Right atrium auricular region (tissue), 2 donors: ENCODE results near the gene ZFYVE28. TPM values are rescaled to one million over a fixed set of nuclear protein-coding genes. Genes with fewer than 3 reads are reported as not detected.

Experiments used
- DNase-seq: peaks from one replicate; pipeline ENCODE4 v3.0.0-alpha.2; 2019; ENCODE audit warnings: low spot score
- H3K27ac ChIP-seq, 2 donors: fragments of 200-600 bp; sonication (generic); 1 replicate in 1 of 2; 2 replicates in 1 of 2; pipeline ENCODE4 v1.5.1; 2016 to 2019
- H3K27me3 ChIP-seq, 2 donors: fragments of 200-600 bp; sonication (generic); one replicate each; pipeline versions ENCODE4 v1.5.1 to v1.6.0; 2017 to 2019
- H3K36me3 ChIP-seq: fragments of 200-600 bp; sonication (generic); one replicate; pipeline ENCODE4 v1.5.1; 2016
- H3K4me1 ChIP-seq, 2 donors: fragments of 200-600 bp; sonication (generic); one replicate each; pipeline versions ENCODE4 v1.5.1 to v1.6.0; 2017 to 2019
- H3K4me3 ChIP-seq, 2 donors: fragments of 200-600 bp; sonication (generic); 1 replicate in 1 of 2; 2 replicates in 1 of 2; pipeline ENCODE4 v1.5.1; 2017 to 2019; ENCODE audit warnings: mild to moderate bottlenecking in 1 of 2, moderate library complexity in 1 of 2
- H3K9me3 ChIP-seq, 2 donors: fragments of 200-600 bp; sonication (generic); one replicate each; pipeline ENCODE4 v1.5.1; 2019
- CTCF ChIP-seq, 2 donors: fragments of 200-600 bp; sonication (generic); IDR thresholded peaks; one replicate each; pipeline ENCODE4 v1.5.1; 2019; ENCODE audit warnings: antibody characterized with exemption in 2 of 2
- total RNA-seq, 2 donors: library from RNA; depleted of rRNA; stranded (reverse); fragments of >200 nt; gene quantifications; one replicate each; pipeline ENCODE4 v1.1.0, GENCODE V29; 2016

The ZFYVE28 gene
- total RNA-seq, 2 donors from 2014 or later = 3.4 to 6.0 TPM

DNA sequence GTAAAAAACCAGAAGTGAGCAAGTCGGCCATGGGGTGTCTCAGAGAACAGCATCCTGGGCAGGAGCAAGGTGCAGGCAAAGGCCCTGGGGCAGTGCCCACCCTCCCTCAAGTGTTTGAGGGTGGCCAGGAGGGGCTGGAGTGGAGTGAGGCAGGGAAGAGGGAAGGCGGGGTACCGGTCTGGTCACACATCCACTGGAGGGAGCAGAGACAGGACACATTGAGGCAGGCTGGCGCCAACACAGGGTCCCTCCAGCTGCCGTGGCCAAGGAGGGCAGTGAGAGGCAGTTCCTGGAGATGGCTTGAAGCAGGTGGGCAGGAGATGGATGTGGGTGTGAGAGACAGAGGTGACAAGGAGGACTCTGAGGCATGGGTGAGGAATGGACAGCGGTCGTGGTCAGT lies 30.1 kb upstream of the ZFYVE28 start:
- H3K27me3 ChIP-seq = no peaks in the 10 kb centered on the region
- no peak overlapping the region for H3K4me3 ChIP-seq
- no peaks in the 10 kb centered on the region for H3K9me3 ChIP-seq
- no peak for TF ChIP-seq CTCF (IDR thresholded peaks at IDR 0.05)
- H3K36me3 ChIP-seq = no peaks in the 10 kb centered on the region
- DNase-seq = no peak
- no peaks in the 10 kb centered on the region for H3K4me1 ChIP-seq
- no peak overlapping the region for H3K27ac ChIP-seq

DNA sequence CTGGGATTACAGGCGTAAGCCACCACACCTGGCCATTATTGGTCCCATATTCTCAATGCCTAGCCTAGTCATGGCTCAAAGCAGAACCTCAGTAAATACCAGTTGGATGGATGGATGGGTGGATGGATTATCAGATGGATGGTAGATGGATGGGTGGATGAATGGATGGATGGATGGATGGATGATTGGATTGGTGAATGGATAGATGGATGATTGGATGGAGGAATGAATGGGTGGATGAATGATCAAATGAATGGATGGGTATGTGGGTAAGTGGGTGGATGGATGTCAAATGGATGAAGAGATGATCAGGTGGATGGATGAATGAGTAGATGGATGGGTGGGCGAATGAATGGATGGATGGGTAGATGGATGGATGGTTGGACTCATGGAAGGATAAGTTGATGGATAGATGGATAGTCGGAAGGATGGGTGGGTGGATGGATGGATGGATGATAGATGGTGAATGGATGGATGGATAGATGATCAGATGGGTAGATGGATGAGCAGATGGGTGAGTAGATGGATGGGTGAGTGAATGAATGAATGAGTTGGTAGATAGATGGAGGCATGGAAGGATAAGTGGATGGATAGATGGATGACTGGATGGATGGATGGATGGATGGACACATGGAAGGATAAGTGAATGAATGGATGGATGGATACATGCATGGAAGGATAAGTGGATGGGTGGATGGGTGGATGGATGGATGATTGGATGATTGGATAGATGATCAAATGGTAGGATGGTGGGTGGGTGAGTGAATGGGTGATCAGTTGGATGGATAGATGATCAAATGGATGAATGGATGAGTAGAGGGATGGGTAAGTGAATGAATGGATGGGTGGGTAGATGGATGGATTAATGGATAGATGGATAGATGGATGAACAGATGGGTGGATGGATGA lies 28.5 kb upstream of the ZFYVE28 start:
- Histone ChIP-seq H3K27ac (no peak overlapping the region), H3K4me3 (no peak overlapping the region), H3K9me3 (no peaks in the 10 kb centered on the region), H3K4me1 (no peaks in the 10 kb centered on the region), H3K36me3 (no peaks in the 10 kb centered on the region), H3K27me3 (no peaks in the 10 kb centered on the region)
- no peak for TF ChIP-seq CTCF (IDR thresholded peaks at IDR 0.05)
- DNase-seq = no peak

GRCh38 chr4:2445571-2445970 lies 27.1 kb upstream of the ZFYVE28 start:
- H3K9me3 ChIP-seq = no peaks in the 10 kb centered on the region
- no peak overlapping the region for H3K27ac ChIP-seq
- no peak for DNase-seq

GRCh38 chr4:2445130-2445529 lies 26.7 kb upstream of the ZFYVE28 start:
- no peak overlapping the region for H3K27ac ChIP-seq
- H3K4me3 ChIP-seq = no peak overlapping the region
- TF ChIP-seq CTCF (IDR thresholded peaks at IDR 0.05) = no peak
- no peaks in the 10 kb centered on the region for H3K9me3 ChIP-seq
- no peaks in the 10 kb centered on the region for H3K4me1 ChIP-seq
- no peak for DNase-seq
- H3K36me3 ChIP-seq = no peaks in the 10 kb centered on the region
- H3K27me3 ChIP-seq = no peaks in the 10 kb centered on the region

More at GRCh38 chr4:2445571-2445970, 27.1 kb upstream of the ZFYVE28 start:
- Histone ChIP-seq H3K4me1 (no peaks in the 10 kb centered on the region), H3K36me3 (no peaks in the 10 kb centered on the region), H3K27me3 (no peaks in the 10 kb centered on the region), H3K4me3 (no peak overlapping the region)
- no peak for TF ChIP-seq CTCF (IDR thresholded peaks at IDR 0.05)

DNA sequence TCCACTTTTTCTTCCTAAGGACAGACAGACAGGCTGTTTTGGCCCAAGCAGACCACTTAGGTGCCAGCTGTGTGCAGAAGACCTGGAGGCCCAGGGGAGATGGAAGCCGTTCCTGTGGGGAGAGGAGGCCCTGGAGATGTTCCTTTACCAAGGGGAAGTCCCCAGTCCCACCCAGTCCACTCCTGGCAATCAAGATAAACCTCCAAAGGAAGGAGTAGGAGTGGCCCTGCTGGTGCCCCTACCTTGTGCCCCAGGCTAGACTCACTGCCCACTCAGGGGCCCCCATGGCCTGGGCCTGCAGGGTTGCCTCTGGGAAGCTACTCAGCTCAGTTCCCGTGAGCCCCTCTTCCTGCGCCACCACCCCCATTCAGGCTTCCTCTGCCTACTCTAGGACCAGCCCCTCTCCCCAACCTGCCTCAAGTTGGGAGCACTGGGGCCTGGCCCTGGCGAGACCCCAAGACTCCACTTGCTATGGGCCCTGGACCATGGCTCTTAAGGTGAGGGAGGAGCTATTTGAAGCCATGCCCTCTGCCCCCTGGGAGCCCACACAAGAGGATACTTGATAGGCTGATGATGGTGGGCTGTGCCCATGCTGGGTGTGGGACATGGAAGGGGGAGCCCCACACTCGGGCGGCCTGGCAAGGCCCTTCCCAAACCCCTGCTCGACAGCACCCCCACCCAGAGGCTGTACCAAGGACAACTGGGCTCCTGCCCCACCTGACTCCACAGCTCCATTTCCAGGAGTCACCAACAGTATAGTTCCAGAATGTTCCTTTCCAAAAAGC lies 25.7 kb upstream of the ZFYVE28 start:
- DNase-seq = no peak
- no peak for TF ChIP-seq CTCF (IDR thresholded peaks at IDR 0.05)
- no peak overlapping the region for H3K27ac ChIP-seq
- H3K9me3 ChIP-seq = no peaks in the 10 kb centered on the region
- H3K4me3 ChIP-seq = no peak overlapping the region
- H3K27me3 ChIP-seq = no peaks in the 10 kb centered on the region
- no peaks in the 10 kb centered on the region for H3K4me1 ChIP-seq
- H3K36me3 ChIP-seq = no peaks in the 10 kb centered on the region
